Loucy (cell line): ENCODE results near the gene PREX1.

ENCODE experiments used
- CTCF ChIP-seq: fragments of 200-600 bp; sonication (generic); conservative IDR thresholded peaks from 2 replicates; pipeline ENCODE4 v1.5.1; 2014; ENCODE audit warnings: mild to moderate bottlenecking, antibody characterized with exemption, low read length
- EZH2phosphoT487 ChIP-seq: fragments of 200-600 bp; IDR thresholded peaks from 2 replicates; pipeline ENCODE4 v1.6.1; 2018; ENCODE audit warnings: antibody characterized with exemption, mild to moderate bottlenecking, moderate library complexity, borderline replicate concordance

GRCh38 chr20:48627737-48628128, 200.1 kb downstream of the PREX1 start:
- no peak for TF ChIP-seq CTCF
- TF ChIP-seq EZH2phosphoT487: no peak
